ENCODE results near the gene CYP4F22. TPM values are rescaled to one million over a fixed set of nuclear protein-coding genes. Genes with fewer than 3 reads are reported as not detected.
"Not testable (repeated sequence)": the region's sequence is repeated elsewhere in the genome, so short reads cannot be mapped to it uniquely, and the experiment has no call there.

CYP4F22 gene
- total and polyA plus RNA-seq, 4 donors, result not detected

GRCh38 chr19:15587663-15588062 lies 79.3 kb downstream of the CYP4F22 start:
- ATAC-seq (ENCODE audit: low FRiP score) (no peak), DNase-seq (peak in 1 of 2 donors; percentile 70)
- Histone ChIP-seq H3K4me1 (ENCODE audit: control insufficient read depth in 1 of 2, insufficient read depth in 2 of 2, low read length in 2 of 2) (no peaks in the 10 kb centered on the region), H3K9me3 (ENCODE audit: control insufficient read depth, low read length) (peaks cover 2% of the 10 kb centered on the region), H3K4me3 (ENCODE audit: low read length in 2 of 2) (no peak overlapping the region), H3K27me3 (ENCODE audit: control insufficient read depth in 1 of 2, insufficient read depth in 2 of 2, low read length in 1 of 2) (no peaks in the 10 kb centered on the region), H3K27ac (ENCODE audit: low read depth in 1 of 2, low read length in 2 of 2) (no peak overlapping the region), H3K36me3 (ENCODE audit: control insufficient read depth in 1 of 2, insufficient read depth in 2 of 2, low read length in 1 of 2) (no peaks in the 10 kb centered on the region)
- 79 to 80% methylated on average over 9 of the region's 9 CpGs for WGBS, 2 donors
- intact Hi-C loops (cut with DNase I), result no loop called here

GRCh38 chr19:15588265-15588664 lies 79.9 kb downstream of the CYP4F22 start:
- Histone ChIP-seq H3K27ac (ENCODE audit: low read depth in 1 of 2, low read length in 2 of 2) (no peak overlapping the region), H3K4me1 (ENCODE audit: control insufficient read depth in 1 of 2, insufficient read depth in 2 of 2, low read length in 2 of 2) (no peaks in the 10 kb centered on the region), H3K36me3 (ENCODE audit: control insufficient read depth in 1 of 2, insufficient read depth in 2 of 2, low read length in 1 of 2) (no peaks in the 10 kb centered on the region), H3K27me3 (ENCODE audit: control insufficient read depth in 1 of 2, insufficient read depth in 2 of 2, low read length in 1 of 2) (no peaks in the 10 kb centered on the region), H3K9me3 (ENCODE audit: control insufficient read depth, low read length) (peaks cover 2% of the 10 kb centered on the region), H3K4me3 (ENCODE audit: low read length in 2 of 2) (no peak overlapping the region)
- DNase-seq (no peak), ATAC-seq (ENCODE audit: low FRiP score) (no peak)
- 85 to 93% methylated on average over 1 of the region's 1 CpG for WGBS, 2 donors
- intact Hi-C loops (cut with DNase I), result no loop called here

GRCh38 chr19:15589760-15590451 lies 81.6 kb downstream of the CYP4F22 start:
- intact Hi-C loops (cut with DNase I), result loop anchor here in 1 of 2 donors (5.0 kb wide), 1 partner anchor 572 kb away; no protein-coding TSS in a partner anchor
- Histone ChIP-seq H3K27me3 (ENCODE audit: control insufficient read depth in 1 of 2, insufficient read depth in 2 of 2, low read length in 1 of 2) (no peaks in the 10 kb centered on the region), H3K9me3 (ENCODE audit: control insufficient read depth, low read length) (peaks cover 2% of the 10 kb centered on the region), H3K36me3 (ENCODE audit: control insufficient read depth in 1 of 2, insufficient read depth in 2 of 2, low read length in 1 of 2) (no peaks in the 10 kb centered on the region), H3K27ac (ENCODE audit: low read depth in 1 of 2, low read length in 2 of 2) (no peak overlapping the region), H3K4me1 (ENCODE audit: control insufficient read depth in 1 of 2, insufficient read depth in 2 of 2, low read length in 2 of 2) (no peaks in the 10 kb centered on the region), H3K4me3 (ENCODE audit: low read length in 2 of 2) (no peak overlapping the region)
- ATAC-seq (ENCODE audit: low FRiP score) (no peak), DNase-seq (no peak)
- 78 to 88% methylated on average over 5 of the region's 5 CpGs for WGBS, 2 donors

- Histone ChIP-seq H3K27me3 (ENCODE audit: control insufficient read depth in 1 of 2, insufficient read depth in 2 of 2, low read length in 1 of 2) (no peaks in the 10 kb centered on the region), H3K4me1 (ENCODE audit: control insufficient read depth in 1 of 2, insufficient read depth in 2 of 2, low read length in 2 of 2) (no peaks in the 10 kb centered on the region), H3K27ac (ENCODE audit: low read depth in 1 of 2, low read length in 2 of 2) (no peak overlapping the region), H3K4me3 (ENCODE audit: low read length in 2 of 2) (no peak overlapping the region), H3K9me3 (ENCODE audit: control insufficient read depth, low read length) (peaks cover 2% of the 10 kb centered on the region), H3K36me3 (ENCODE audit: control insufficient read depth in 1 of 2, insufficient read depth in 2 of 2, low read length in 1 of 2) (no peaks in the 10 kb centered on the region)
- DNase-seq, result no peak
- 66 to 68% methylated on average over 4 of the region's 4 CpGs for WGBS, 2 donors
- intact Hi-C loops (cut with DNase I), result loop anchor here in 1 of 2 donors (5.0 kb wide), 1 partner anchor 571 kb away; no protein-coding TSS in a partner anchor
- no peak for ATAC-seq (ENCODE audit: low FRiP score)
Observed at GRCh38 chr19:15591796-15592195, 83.5 kb downstream of the CYP4F22 start.

GRCh38 chr19:15592506-15592905 lies 84.2 kb downstream of the CYP4F22 start:
- H3K27ac ChIP-seq (ENCODE audit: low read depth in 1 of 2, low read length in 2 of 2); H3K36me3 ChIP-seq (ENCODE audit: control insufficient read depth in 1 of 2, insufficient read depth in 2 of 2, low read length in 1 of 2); H3K27me3 ChIP-seq (ENCODE audit: control insufficient read depth in 1 of 2, insufficient read depth in 2 of 2, low read length in 1 of 2); ATAC-seq (ENCODE audit: low FRiP score); H3K4me1 ChIP-seq (ENCODE audit: control insufficient read depth in 1 of 2, insufficient read depth in 2 of 2, low read length in 2 of 2); H3K9me3 ChIP-seq (ENCODE audit: control insufficient read depth, low read length); H3K4me3 ChIP-seq (ENCODE audit: low read length in 2 of 2); DNase-seq: not testable (repeated sequence)
- intact Hi-C loops (cut with DNase I), result loop anchor here in 1 of 2 donors (5.0 kb wide), 1 partner anchor 570 kb away; no protein-coding TSS in a partner anchor
- 29 to 31% methylated on average over 4 to 5 of the region's 5 CpGs for WGBS, 2 donors

- WGBS, 2 donors, result 60 to 68% methylated on average over 4 of the region's 4 CpGs
- intact Hi-C loops (cut with DNase I), result loop anchor here in 1 of 2 donors (5.0 kb wide), 1 partner anchor 569 kb away; no protein-coding TSS in a partner anchor
- ATAC-seq (ENCODE audit: low FRiP score); H3K4me3 ChIP-seq (ENCODE audit: low read length in 2 of 2); H3K4me1 ChIP-seq (ENCODE audit: control insufficient read depth in 1 of 2, insufficient read depth in 2 of 2, low read length in 2 of 2); H3K36me3 ChIP-seq (ENCODE audit: control insufficient read depth in 1 of 2, insufficient read depth in 2 of 2, low read length in 1 of 2); H3K27me3 ChIP-seq (ENCODE audit: control insufficient read depth in 1 of 2, insufficient read depth in 2 of 2, low read length in 1 of 2); H3K27ac ChIP-seq (ENCODE audit: low read depth in 1 of 2, low read length in 2 of 2); DNase-seq; H3K9me3 ChIP-seq (ENCODE audit: control insufficient read depth, low read length): not testable (repeated sequence)
Observed at GRCh38 chr19:15593766-15594165, 85.4 kb downstream of the CYP4F22 start.

- Histone ChIP-seq H3K27ac (ENCODE audit: low read depth in 1 of 2, low read length in 2 of 2) (no peak overlapping the region), H3K9me3 (ENCODE audit: control insufficient read depth, low read length) (peaks cover 2% of the 10 kb centered on the region), H3K4me3 (ENCODE audit: low read length in 2 of 2) (no peak overlapping the region), H3K27me3 (ENCODE audit: control insufficient read depth in 1 of 2, insufficient read depth in 2 of 2, low read length in 1 of 2) (no peaks in the 10 kb centered on the region), H3K4me1 (ENCODE audit: control insufficient read depth in 1 of 2, insufficient read depth in 2 of 2, low read length in 2 of 2) (no peaks in the 10 kb centered on the region), H3K36me3 (ENCODE audit: control insufficient read depth in 1 of 2, insufficient read depth in 2 of 2, low read length in 1 of 2) (no peaks in the 10 kb centered on the region)
- intact Hi-C loops (cut with DNase I), result no loop called here
- WGBS, 2 donors, result 50 to 53% methylated on average over 6 of the region's 6 CpGs
- DNase-seq (no peak), ATAC-seq (ENCODE audit: low FRiP score) (no peak)
Observed at GRCh38 chr19:15595069-15595468, 86.7 kb downstream of the CYP4F22 start.

All from aorta (tissue), 5 donors.